HepG2 (cell line): ENCODE results near the gene CRYZ. TPM values are rescaled to one million over a fixed set of nuclear protein-coding genes. Genes with fewer than 3 reads are reported as not detected.

Experiments
- ATAC-seq: fragments of 200-7000 bp; cut with Tn5 transposase; 3 replicates; pipeline ENCODE4 v1.9.1; 2020; ENCODE audit warnings: mild to moderate bottlenecking, moderate library complexity
- BruUV-seq: library from RNA; stranded (reverse); fragments of 400-500 nt; replicated peaks from 2 replicates; lab custom pipeline; 2021; lab: Mats Ljungman, UMichigan
- CTCF ChIA-PET: fragments of 300-600 bp; formaldehyde crosslinking; extraction: SDS; loops from one replicate; lab custom pipeline; 2021; ENCODE audit warnings: low total read pairs, inconsistent platforms, low intra/inter-chr PET ratio; lab: Yijun Ruan, JAX
- POLR2A ChIA-PET: fragments of 350-600 bp; sonication (Branson Sonifier 250); formaldehyde crosslinking; loops from one replicate; lab custom pipeline; 2020; ENCODE audit warnings: antibody characterized with exemption, inconsistent platforms; lab: Yijun Ruan, JAX
- DNase-seq: peaks from one replicate; pipeline ENCODE4 v3.0.0-alpha.2; 2015; ENCODE audit warnings: low spot score
- FAIRE-seq: peaks from 3 replicates; lab custom pipeline; 2011; peaks lifted over from hg19 to GRCh38; lab: Jason Lieb, UNC
- H2AFZ ChIP-seq: one replicate; pipeline ENCODE4 v1.6.1; 2011; ENCODE audit warnings: low read length, inconsistent platforms
- H3K27ac ChIP-seq: fragments of 300-600 bp; 3 replicates; pipeline ENCODE4 v1.8.0; 2011; ENCODE audit warnings: mixed run types, mild to moderate bottlenecking, mixed read lengths, low read length, inconsistent platforms; ENCODE audit not compliant: insufficient read depth; ENCODE audit errors: extremely low read length
- H3K27me3 ChIP-seq, 2 experiments: fragments of 200-600 bp in 1 of 2; 2 replicates in 1 of 2; 3 replicates in 1 of 2; pipeline versions ENCODE4 v1.6.0 to v1.8.0; 2011; ENCODE audit warnings: low read length in 2 of 2, mild to moderate bottlenecking in 2 of 2, moderate library complexity in 2 of 2, inconsistent platforms in 1 of 2; ENCODE audit not compliant: insufficient read depth in 2 of 2, control insufficient read depth in 1 of 2
- H3K36me3 ChIP-seq, 2 experiments: fragments of 200-600 bp in 1 of 2; replicated peaks in 1 of 2; 2 replicates in 1 of 2; 3 replicates in 1 of 2; pipeline versions ENCODE4 v1.5.1 to v1.8.0; 2011; ENCODE audit warnings: low read length in 2 of 2, inconsistent platforms in 1 of 2; ENCODE audit not compliant: insufficient read depth in 2 of 2, control insufficient read depth in 1 of 2
- H3K4me1 ChIP-seq: 2 replicates; pipeline ENCODE4 v1.5.1; 2012; ENCODE audit warnings: low read length, inconsistent platforms; ENCODE audit not compliant: insufficient read depth
- H3K4me2 ChIP-seq: 2 replicates; pipeline ENCODE4 v1.6.0; 2011; ENCODE audit warnings: low read depth, low read length, inconsistent platforms
- H3K4me3 ChIP-seq, 3 experiments: fragments of 200-600 bp in 1 of 3; sonication (generic), shearing (Covaris generic) in 1 of 3; replicated peaks in 1 of 3; 2 replicates each; pipeline ENCODE4 v1.5.1; 2011 to 2016; ENCODE audit warnings: low read length in 3 of 3, inconsistent platforms in 2 of 3, low read depth in 2 of 3, mild to moderate bottlenecking in 2 of 3, control low read depth in 1 of 3, mixed read lengths in 1 of 3; ENCODE audit not compliant: insufficient read depth in 1 of 3
- H3K79me2 ChIP-seq: one replicate; pipeline ENCODE4 v1.6.1; 2011; ENCODE audit warnings: low read length, inconsistent platforms; ENCODE audit not compliant: insufficient read depth
- H3K9ac ChIP-seq: 2 replicates; pipeline ENCODE4 v1.6.0; 2011; ENCODE audit warnings: mild to moderate bottlenecking, low read depth, low read length, inconsistent platforms; ENCODE audit not compliant: insufficient read depth
- H3K9me3 ChIP-seq: 2 replicates; pipeline ENCODE4 v1.5.1; 2012; ENCODE audit warnings: mild to moderate bottlenecking, low read length
- H4K20me1 ChIP-seq: 2 replicates; pipeline ENCODE4 v1.6.0; 2011; ENCODE audit warnings: inconsistent platforms, mild to moderate bottlenecking, low read length, moderate library complexity; ENCODE audit not compliant: insufficient read depth
- FOSL2 ChIP-seq: sonication (generic); formaldehyde crosslinking; IDR thresholded peaks from 2 replicates; pipeline ENCODE4 v1.4.0; 2020; ENCODE audit warnings: missing genetic modification reagents
- KAT2B ChIP-seq: fragments of 150-350 bp; IDR thresholded peaks from 2 replicates; pipeline ENCODE4 v1.6.1; 2014; ENCODE audit warnings: low read depth, low read length, borderline replicate concordance
- KDM1A ChIP-seq: IDR thresholded peaks from 2 replicates; pipeline ENCODE4 v1.6.1; 2016; ENCODE audit warnings: missing compliant biosample characterization
- SNAI1 ChIP-seq: sonication (generic); formaldehyde crosslinking; IDR thresholded peaks from 2 replicates; pipeline ENCODE4 v1.5.0; 2020; ENCODE audit warnings: mild to moderate bottlenecking, missing genetic modification reagents, borderline replicate concordance
- THYN1 ChIP-seq: sonication (generic); formaldehyde crosslinking; IDR thresholded peaks from 2 replicates; pipeline ENCODE4 v1.8.1; 2023; ENCODE audit warnings: low read depth, mild to moderate bottlenecking, moderate library complexity, missing genetic modification reagents, borderline replicate concordance
- ZEB1 ChIP-seq: IDR thresholded peaks from 2 replicates; pipeline ENCODE4 v1.6.1; 2012; ENCODE audit warnings: mild to moderate bottlenecking, low read depth, inconsistent platforms; ENCODE audit not compliant: insufficient replicate concordance
- ZNF10 ChIP-seq: sonication (generic); formaldehyde crosslinking; IDR thresholded peaks from 2 replicates; pipeline ENCODE4 v1.4.0; 2020; ENCODE audit warnings: mild to moderate bottlenecking, low read depth, missing genetic modification reagents, borderline replicate concordance
- WGBS: methylation state at CpG from one replicate; pipeline ENCODE4 v1.1.6; 2017; ENCODE audit warnings: low lambda C conversion rate; 5-methylcytosine and 5-hydroxymethylcytosine counted together
- in situ Hi-C: cut with HindIII; loops from 2 replicates; pipeline ENCODE4 v1.10.0; 2017; ENCODE audit warnings: low pct_unique_long_range_greater_than_20kb; ENCODE audit not compliant: extremely low pct_ligation_motif_present
- intact Hi-C: fragments of 100-400 bp; cut with micrococcal nuclease; formaldehyde crosslinking; loops from one replicate; pipeline ENCODE4 v1.10.0; 2022; ENCODE audit not compliant: unreplicated experiment
- polyA plus RNA-seq, 8 experiments: library from polyadenylated mRNA; depleted of rRNA in 3 of 8; stranded (reverse) in 7 of 8; unstranded in 1 of 8; fragments of >200 nt; fragmentation: Illumina TruSeq in 4 of 8; extraction: Trizol in 4 of 8; gene quantifications; 2 replicates each; pipeline versions ENCODE4 v1.2.1 to v1.2.3, GENCODE V29; 2011 to 2016; ENCODE audit warnings: low read depth in 4 of 8, missing spikeins in 1 of 8, mixed read lengths in 1 of 8; ENCODE audit not compliant: insufficient read depth in 1 of 8
- total RNA-seq, 5 experiments: library from RNA; depleted of rRNA; stranded (reverse); fragments of >200 nt; fragmentation: Illumina TruSeq; extraction: Trizol; gene quantifications; 2 replicates each; pipeline ENCODE4 v1.2.3, GENCODE V29; 2016; ENCODE audit warnings: low read depth in 1 of 5
- TF ChIP-seq, protein P1 (sequence below): IDR thresholded peaks from 2 replicates; pipeline ENCODE4 v1.6.1; 2018; ENCODE audit warnings: missing genetic modification reagents, mild to moderate bottlenecking, missing compliant biosample characterization
- TF ChIP-seq, protein P2 (sequence below): sonication (generic); formaldehyde crosslinking; IDR thresholded peaks from 2 replicates; pipeline ENCODE4 v1.8.1; 2022; ENCODE audit warnings: low read depth, mild to moderate bottlenecking, missing genetic modification reagents
- TF ChIP-seq, protein P3 (sequence below): sonication (generic); formaldehyde crosslinking; IDR thresholded peaks from 2 replicates; pipeline ENCODE4 v1.5.0; 2020; ENCODE audit warnings: mild to moderate bottlenecking, missing genetic modification reagents
- TF ChIP-seq, protein P4 (sequence below): IDR thresholded peaks from 2 replicates; pipeline ENCODE4 v1.6.1; 2012; ENCODE audit warnings: inconsistent platforms
- TF ChIP-seq, protein P5 (sequence below): sonication (generic); formaldehyde crosslinking; IDR thresholded peaks from 2 replicates; pipeline ENCODE4 v1.9.0; 2021; ENCODE audit warnings: missing genetic modification reagents, borderline replicate concordance

The CRYZ gene
- total and polyA plus RNA-seq, 2 of the 13 experiments (the other 11 are each of a cell fraction or from before 2014, with no cell fraction given): 115 to 211 TPM

DNA sequence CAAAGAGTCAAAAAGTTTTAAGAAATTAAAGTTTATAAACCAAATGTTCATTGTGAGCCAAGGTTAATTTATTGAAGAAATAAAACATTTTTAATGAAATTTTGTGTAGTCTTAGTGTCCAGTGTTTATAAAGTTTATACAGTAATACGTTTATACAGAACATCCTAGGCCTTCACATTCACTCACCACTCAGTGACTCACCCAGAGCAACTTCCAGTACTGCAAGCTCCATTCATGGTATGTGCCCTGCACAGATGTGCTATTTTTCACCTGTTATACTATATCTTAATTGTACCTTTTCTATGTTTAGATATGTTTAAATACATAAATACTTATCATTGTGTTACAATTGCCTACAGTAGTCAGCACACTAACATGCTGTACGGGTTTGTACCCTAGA lies 33.7 kb upstream of the CRYZ start (continued):
- TF ChIP-seq, protein P1, sequence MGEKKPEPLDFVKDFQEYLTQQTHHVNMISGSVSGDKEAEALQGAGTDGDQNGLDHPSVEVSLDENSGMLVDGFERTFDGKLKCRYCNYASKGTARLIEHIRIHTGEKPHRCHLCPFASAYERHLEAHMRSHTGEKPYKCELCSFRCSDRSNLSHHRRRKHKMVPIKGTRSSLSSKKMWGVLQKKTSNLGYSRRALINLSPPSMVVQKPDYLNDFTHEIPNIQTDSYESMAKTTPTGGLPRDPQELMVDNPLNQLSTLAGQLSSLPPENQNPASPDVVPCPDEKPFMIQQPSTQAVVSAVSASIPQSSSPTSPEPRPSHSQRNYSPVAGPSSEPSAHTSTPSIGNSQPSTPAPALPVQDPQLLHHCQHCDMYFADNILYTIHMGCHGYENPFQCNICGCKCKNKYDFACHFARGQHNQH: no peak
- TF ChIP-seq KAT2B: no peak
- no peak for TF ChIP-seq KDM1A (CRISPR knock-in tag)
- no peak for TF ChIP-seq SNAI1
- TF ChIP-seq FOSL2 (CRISPR knock-in tag): no peak
- TF ChIP-seq ZNF10 (CRISPR knock-in tag): no peak
- TF ChIP-seq THYN1: no peak
- TF ChIP-seq, protein P2, sequence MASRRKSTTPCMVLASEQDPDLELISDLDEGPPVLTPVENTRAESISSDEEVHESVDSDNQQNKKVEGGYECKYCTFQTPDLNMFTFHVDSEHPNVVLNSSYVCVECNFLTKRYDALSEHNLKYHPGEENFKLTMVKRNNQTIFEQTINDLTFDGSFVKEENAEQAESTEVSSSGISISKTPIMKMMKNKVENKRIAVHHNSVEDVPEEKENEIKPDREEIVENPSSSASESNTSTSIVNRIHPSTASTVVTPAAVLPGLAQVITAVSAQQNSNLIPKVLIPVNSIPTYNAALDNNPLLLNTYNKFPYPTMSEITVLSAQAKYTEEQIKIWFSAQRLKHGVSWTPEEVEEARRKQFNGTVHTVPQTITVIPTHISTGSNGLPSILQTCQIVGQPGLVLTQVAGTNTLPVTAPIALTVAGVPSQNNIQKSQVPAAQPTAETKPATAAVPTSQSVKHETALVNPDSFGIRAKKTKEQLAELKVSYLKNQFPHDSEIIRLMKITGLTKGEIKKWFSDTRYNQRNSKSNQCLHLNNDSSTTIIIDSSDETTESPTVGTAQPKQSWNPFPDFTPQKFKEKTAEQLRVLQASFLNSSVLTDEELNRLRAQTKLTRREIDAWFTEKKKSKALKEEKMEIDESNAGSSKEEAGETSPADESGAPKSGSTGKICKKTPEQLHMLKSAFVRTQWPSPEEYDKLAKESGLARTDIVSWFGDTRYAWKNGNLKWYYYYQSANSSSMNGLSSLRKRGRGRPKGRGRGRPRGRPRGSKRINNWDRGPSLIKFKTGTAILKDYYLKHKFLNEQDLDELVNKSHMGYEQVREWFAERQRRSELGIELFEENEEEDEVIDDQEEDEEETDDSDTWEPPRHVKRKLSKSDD (CRISPR knock-in tag): no peak

DNA sequence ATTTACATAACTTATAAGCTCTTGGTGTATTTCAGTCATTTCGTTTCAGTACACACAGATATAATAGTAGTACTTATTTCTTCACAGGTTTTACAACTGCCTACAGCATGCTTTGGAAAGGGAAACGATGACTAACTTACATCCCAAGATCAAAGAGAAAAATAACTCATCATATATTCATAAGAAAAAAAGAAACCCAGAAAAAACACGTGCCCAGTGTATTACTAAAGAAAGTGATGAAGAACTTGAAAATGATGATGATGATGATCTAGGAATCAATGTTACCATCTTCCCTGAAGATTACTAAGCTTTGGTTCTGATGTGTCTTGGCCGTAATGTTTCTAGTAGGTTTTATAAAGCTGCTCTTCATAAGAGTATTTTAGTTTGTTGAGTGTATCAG lies 31.0 kb upstream of the CRYZ start:
- CTCF ChIA-PET: no interaction called here
- in situ Hi-C loops: no loop called here
- TF ChIP-seq ZEB1: no peak
- TF ChIP-seq, protein P3, sequence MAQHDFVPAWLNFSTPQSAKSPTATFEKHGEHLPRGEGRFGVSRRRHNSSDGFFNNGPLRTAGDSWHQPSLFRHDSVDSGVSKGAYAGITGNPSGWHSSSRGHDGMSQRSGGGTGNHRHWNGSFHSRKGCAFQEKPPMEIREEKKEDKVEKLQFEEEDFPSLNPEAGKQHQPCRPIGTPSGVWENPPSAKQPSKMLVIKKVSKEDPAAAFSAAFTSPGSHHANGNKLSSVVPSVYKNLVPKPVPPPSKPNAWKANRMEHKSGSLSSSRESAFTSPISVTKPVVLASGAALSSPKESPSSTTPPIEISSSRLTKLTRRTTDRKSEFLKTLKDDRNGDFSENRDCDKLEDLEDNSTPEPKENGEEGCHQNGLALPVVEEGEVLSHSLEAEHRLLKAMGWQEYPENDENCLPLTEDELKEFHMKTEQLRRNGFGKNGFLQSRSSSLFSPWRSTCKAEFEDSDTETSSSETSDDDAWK (CRISPR knock-in tag): no peak
- TF ChIP-seq, protein P4, sequence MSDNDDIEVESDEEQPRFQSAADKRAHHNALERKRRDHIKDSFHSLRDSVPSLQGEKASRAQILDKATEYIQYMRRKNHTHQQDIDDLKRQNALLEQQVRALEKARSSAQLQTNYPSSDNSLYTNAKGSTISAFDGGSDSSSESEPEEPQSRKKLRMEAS: no peak
- TF ChIP-seq, protein P5, sequence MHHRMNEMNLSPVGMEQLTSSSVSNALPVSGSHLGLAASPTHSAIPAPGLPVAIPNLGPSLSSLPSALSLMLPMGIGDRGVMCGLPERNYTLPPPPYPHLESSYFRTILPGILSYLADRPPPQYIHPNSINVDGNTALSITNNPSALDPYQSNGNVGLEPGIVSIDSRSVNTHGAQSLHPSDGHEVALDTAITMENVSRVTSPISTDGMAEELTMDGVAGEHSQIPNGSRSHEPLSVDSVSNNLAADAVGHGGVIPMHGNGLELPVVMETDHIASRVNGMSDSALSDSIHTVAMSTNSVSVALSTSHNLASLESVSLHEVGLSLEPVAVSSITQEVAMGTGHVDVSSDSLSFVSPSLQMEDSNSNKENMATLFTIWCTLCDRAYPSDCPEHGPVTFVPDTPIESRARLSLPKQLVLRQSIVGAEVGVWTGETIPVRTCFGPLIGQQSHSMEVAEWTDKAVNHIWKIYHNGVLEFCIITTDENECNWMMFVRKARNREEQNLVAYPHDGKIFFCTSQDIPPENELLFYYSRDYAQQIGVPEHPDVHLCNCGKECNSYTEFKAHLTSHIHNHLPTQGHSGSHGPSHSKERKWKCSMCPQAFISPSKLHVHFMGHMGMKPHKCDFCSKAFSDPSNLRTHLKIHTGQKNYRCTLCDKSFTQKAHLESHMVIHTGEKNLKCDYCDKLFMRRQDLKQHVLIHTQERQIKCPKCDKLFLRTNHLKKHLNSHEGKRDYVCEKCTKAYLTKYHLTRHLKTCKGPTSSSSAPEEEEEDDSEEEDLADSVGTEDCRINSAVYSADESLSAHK (CRISPR knock-in tag): no peak

More for the DNA sequence above, 31.0 kb upstream of the CRYZ start:
- Histone ChIP-seq H3K27me3 (no peaks in the 10 kb centered on the region; a peak in 1 of 5 replicates), H3K9ac (no peak overlapping the region), H3K9me3 (no peaks in the 10 kb centered on the region), H3K36me3 (peaks cover 4 to 10% of the 10 kb centered on the region in 2 experiments; a peak in 3 of 5 replicates), H3K79me2 (no peaks in the 10 kb centered on the region), H2AFZ (no peak overlapping the region), H3K4me3 (no peak overlapping the region), H3K4me1 (no peaks in the 10 kb centered on the region), H4K20me1 (no peaks in the 10 kb centered on the region), H3K4me2 (no peak overlapping the region), H3K27ac (no peak overlapping the region)
- DNase-seq (no peak), FAIRE-seq (no peak), ATAC-seq (no peak)
- intact Hi-C loops: no loop called here
- 94% methylated on average over 4 of the region's 4 CpGs for WGBS
- no TSS peak for BruUV-seq
- POLR2A ChIA-PET: no interaction called here
